Measurements from ENCODE around the gene KIF18B. TPM values are rescaled to one million over a fixed set of nuclear protein-coding genes. Genes with fewer than 3 reads are reported as not detected.

KIF18B gene
- total RNA-seq, 1 donor from 2014 or later = 0.89 TPM

GRCh38 chr17:44911133-44912001 lies 36.2 kb downstream of the KIF18B start:
- ATAC-seq (peak; percentile 79 to 86), DNase-seq (peak; percentile 75)
- Histone ChIP-seq H3K36me3 (no peaks in the 10 kb centered on the region), H3K4me1 (peaks cover 10% of the 10 kb centered on the region), H3K9me3 (no peaks in the 10 kb centered on the region), H3K27me3 (ENCODE audit: low read depth) (peaks cover 22% of the 10 kb centered on the region), H3K4me3 (peak overlapping the region; percentile 46), H3K27ac (no peak overlapping the region)
- intact Hi-C loops (cut with DNase I) = no loop called here
- peak; percentile 64 for TF ChIP-seq CTCF (IDR thresholded peaks at IDR 0.05)

GRCh38 chr17:44910231-44911106 lies 37.1 kb downstream of the KIF18B start:
- Histone ChIP-seq H3K27ac (no peak overlapping the region), H3K4me1 (peaks cover 10% of the 10 kb centered on the region), H3K4me3 (no peak overlapping the region), H3K9me3 (no peaks in the 10 kb centered on the region), H3K27me3 (ENCODE audit: low read depth) (peaks cover 22% of the 10 kb centered on the region), H3K36me3 (no peaks in the 10 kb centered on the region)
- DNase-seq (no peak), ATAC-seq (no peak)
- TF ChIP-seq CTCF (IDR thresholded peaks at IDR 0.05) = no peak
- intact Hi-C loops (cut with DNase I) = no loop called here

DNA sequence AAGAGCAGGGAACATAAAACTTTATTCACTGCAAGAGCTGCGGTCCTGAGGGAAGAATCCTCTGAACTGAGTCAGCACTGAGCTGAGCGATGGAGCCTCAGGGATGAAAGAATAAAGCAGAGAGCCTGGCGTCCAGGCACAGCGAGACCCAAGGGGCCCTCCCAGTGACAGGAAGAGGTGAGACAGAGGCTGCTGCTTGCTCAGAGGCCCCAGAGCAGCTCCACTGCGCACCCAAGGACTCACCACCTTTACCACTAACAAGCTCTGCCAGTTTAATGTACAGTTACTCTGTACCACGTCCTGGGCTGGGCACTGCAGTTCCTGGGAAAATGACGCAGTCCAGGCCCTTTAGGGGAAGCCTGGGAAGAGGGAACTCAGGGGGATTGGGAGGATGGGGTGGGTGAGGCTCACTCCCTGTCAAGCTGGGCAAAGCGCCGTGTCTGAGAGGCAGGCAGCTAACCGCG lies 37.9 kb downstream of the KIF18B start:
- intact Hi-C loops (cut with DNase I) = no loop called here

GRCh38 chr17:44908761-44909326 lies 38.7 kb downstream of the KIF18B start:
- intact Hi-C loops (cut with DNase I) = no loop called here
- ATAC-seq (no peak), DNase-seq (no peak)
- no peak overlapping the region for H3K27ac ChIP-seq
- H3K27me3 ChIP-seq (ENCODE audit: low read depth) = peaks cover 22% of the 10 kb centered on the region
- no peak overlapping the region for H3K4me3 ChIP-seq
- no peaks in the 10 kb centered on the region for H3K9me3 ChIP-seq
- peaks cover 10% of the 10 kb centered on the region for H3K4me1 ChIP-seq
- TF ChIP-seq CTCF (IDR thresholded peaks at IDR 0.05) = no peak
- no peaks in the 10 kb centered on the region for H3K36me3 ChIP-seq

More for the DNA sequence above, 37.9 kb downstream of the KIF18B start:
- Histone ChIP-seq H3K9me3 (no peaks in the 10 kb centered on the region), H3K27me3 (ENCODE audit: low read depth) (peaks cover 22% of the 10 kb centered on the region), H3K27ac (no peak overlapping the region), H3K36me3 (no peaks in the 10 kb centered on the region), H3K4me1 (peaks cover 10% of the 10 kb centered on the region), H3K4me3 (no peak overlapping the region)
- no peak for DNase-seq
- no peak for ATAC-seq
- TF ChIP-seq CTCF (IDR thresholded peaks at IDR 0.05) = no peak

GRCh38 chr17:44907729-44908470 lies 39.7 kb downstream of the KIF18B start:
- TF ChIP-seq CTCF (IDR thresholded peaks at IDR 0.05) = no peak
- DNase-seq (no peak), ATAC-seq (no peak)
- no peak overlapping the region for H3K27ac ChIP-seq
- H3K27me3 ChIP-seq (ENCODE audit: low read depth) = peaks cover 17% of the 10 kb centered on the region
- H3K4me1 ChIP-seq = peaks cover 10% of the 10 kb centered on the region
- H3K4me3 ChIP-seq = no peak overlapping the region
- intact Hi-C loops (cut with DNase I) = no loop called here
- H3K36me3 ChIP-seq = no peaks in the 10 kb centered on the region
- no peaks in the 10 kb centered on the region for H3K9me3 ChIP-seq
